ENCODE results near the gene DNASE2B. TPM values are rescaled to one million over a fixed set of nuclear protein-coding genes. Genes with fewer than 3 reads are reported as not detected.

Gene DNASE2B
- total RNA-seq, 1 experiment from 2014 or later, result not detected

GRCh38 chr1:84407958-84408422 is 9.7 kb downstream of the DNASE2B start:
- no peak overlapping the region for H4K8ac ChIP-seq (replicated peaks; ENCODE audit: insufficient read length, low read depth, low read length)
- no peaks in the 10 kb centered on the region for H3K9me3 ChIP-seq (ENCODE audit: control insufficient read depth, low read depth, low read length)
- no peak overlapping the region for H2BK5ac ChIP-seq (ENCODE audit: insufficient read length, low read length)
- H2BK20ac ChIP-seq (ENCODE audit: low read depth, low read length, poor library complexity, severe bottlenecking), result no peak overlapping the region
- Mint-ChIP-seq H3K4me1 (no peaks in the 10 kb centered on the region), H3K4me3 (no peak overlapping the region), H3K27ac (no peak overlapping the region), H3K9me3 (no peaks in the 10 kb centered on the region), H3K36me3 (ENCODE audit: insufficient read depth in 1 of 3, low read depth in 3 of 3) (no peaks in the 10 kb centered on the region), H3K27me3 (ENCODE audit: low read depth) (no peaks in the 10 kb centered on the region)
- no peaks in the 10 kb centered on the region for H3K79me2 ChIP-seq (ENCODE audit: insufficient read depth, low read length)
- no peak overlapping the region for H3K14ac ChIP-seq (ENCODE audit: insufficient read depth, low read length)
- no peak overlapping the region for H3K23ac ChIP-seq (ENCODE audit: insufficient read length, low read depth, low read length)
- no peak overlapping the region for H3K9ac ChIP-seq (ENCODE audit: extremely low read depth, insufficient read length, low read length)
- no peak overlapping the region for H3K4ac ChIP-seq (ENCODE audit: low read depth, low read length)
- H2BK12ac ChIP-seq (ENCODE audit: insufficient read length, low read depth, low read length), result no peak overlapping the region
- no peak overlapping the region for H2AK5ac ChIP-seq (ENCODE audit: insufficient read length, low read length)
- no peaks in the 10 kb centered on the region for H3K4me1 ChIP-seq (ENCODE audit: insufficient read depth, low read length)
- no peak for TF ChIP-seq CTCF (conservative IDR thresholded peaks at IDR 0.05)
- H2BK120ac ChIP-seq (ENCODE audit: low read depth, low read length, poor library complexity, severe bottlenecking), result no peak overlapping the region
- H3K56ac ChIP-seq (ENCODE audit: insufficient read length, low read depth, low read length), result no peak overlapping the region
- no peak for DNase-seq
- H3K27ac ChIP-seq (ENCODE audit: insufficient read length, low read depth, low read length), result no peak overlapping the region
- no peaks in the 10 kb centered on the region for H3K23me2 ChIP-seq (ENCODE audit: insufficient read length, low read depth, low read length, poor library complexity, severe bottlenecking)
- H3K79me1 ChIP-seq (ENCODE audit: insufficient read depth, low read depth, low read length, poor library complexity, severe bottlenecking), result no peaks in the 10 kb centered on the region
- no peak overlapping the region for H4K5ac ChIP-seq (ENCODE audit: insufficient read length, low read depth, low read length)
- H2AFZ ChIP-seq (ENCODE audit: low read length), result no peak overlapping the region
- no peak overlapping the region for H3K4me2 ChIP-seq (ENCODE audit: insufficient read depth, insufficient read length, low read length)
- H2BK15ac ChIP-seq (ENCODE audit: low read depth, low read length), result no peak overlapping the region
- no peak overlapping the region for H3K18ac ChIP-seq (ENCODE audit: insufficient read length, low read depth, low read length)
- no peak overlapping the region for H4K91ac ChIP-seq (ENCODE audit: insufficient read length, low read depth, low read length)
- no peak overlapping the region for H3T11ph ChIP-seq (ENCODE audit: low read length)
- H3K27me3 ChIP-seq (ENCODE audit: insufficient read depth, low read length), result no peaks in the 10 kb centered on the region
- no peaks in the 10 kb centered on the region for H4K20me1 ChIP-seq (ENCODE audit: control insufficient read depth, insufficient read depth, insufficient read length)
- no CpG with 5 or more reads among the region's 2 CpGs for WGBS (ENCODE audit: extremely low coverage, insufficient read length, low lambda C conversion rate)

All from H9 (cell line).